HG03139 (cell line): ENCODE results near the gene ITPRID1.

Experiments
- ATAC-seq: cut with Tn5 transposase; IDR thresholded peaks from one replicate; pipeline ENCODE4 v1.9.1; 2021; ENCODE audit not compliant: unreplicated experiment

The ITPRID1 gene

GRCh38 chr7:31633467-31633866 is 119.6 kb downstream of the ITPRID1 start:
- no peak for ATAC-seq

- ATAC-seq: no peak
These were observed 120.1 kb downstream of the ITPRID1 start for GRCh38 chr7:31633894-31634494.

- no peak for ATAC-seq
These were observed 126.5 kb downstream of the ITPRID1 start for GRCh38 chr7:31640381-31640780.

- no peak for ATAC-seq
These were observed 128.8 kb downstream of the ITPRID1 start for GRCh38 chr7:31642681-31643115.

- ATAC-seq: no peak
These were observed 133.1 kb downstream of the ITPRID1 start for GRCh38 chr7:31646942-31647341.

- no peak for ATAC-seq
These were observed 133.6 kb downstream of the ITPRID1 start for GRCh38 chr7:31647511-31647910.

GRCh38 chr7:31648288-31648687 is 134.4 kb downstream of the ITPRID1 start:
- no peak for ATAC-seq

- ATAC-seq: no peak
These were observed 135.0 kb downstream of the ITPRID1 start for GRCh38 chr7:31648880-31649279.

GRCh38 chr7:31651234-31652062 is 137.6 kb downstream of the ITPRID1 start:
- ATAC-seq: no peak

GRCh38 chr7:31652063-31652326 is 138.1 kb downstream of the ITPRID1 start:
- no peak for ATAC-seq

GRCh38 chr7:31663072-31663471 is 149.2 kb downstream of the ITPRID1 start:
- ATAC-seq: no peak

GRCh38 chr7:31664890-31665289 is 151.0 kb downstream of the ITPRID1 start:
- ATAC-seq: no peak

- ATAC-seq: no peak
These were observed 151.7 kb downstream of the ITPRID1 start for GRCh38 chr7:31665546-31665945.

- ATAC-seq: no peak
These were observed 155.6 kb downstream of the ITPRID1 start for GRCh38 chr7:31669461-31669860.

- ATAC-seq: no peak
These were observed 165.8 kb downstream of the ITPRID1 start for GRCh38 chr7:31679574-31680305.

GRCh38 chr7:31683445-31684225 is 169.7 kb downstream of the ITPRID1 start:
- no peak for ATAC-seq

GRCh38 chr7:31687024-31687748 is 173.3 kb downstream of the ITPRID1 start, which contains the start of gene PPP1R17:
Gene PPP1R17 (plus strand): TSS chr7:31687215. CDS start chr7:31692442, 5,227 bp downstream.
- ATAC-seq: no peak

- ATAC-seq: peak; percentile 96
These were observed 174.5 kb downstream of the ITPRID1 start for GRCh38 chr7:31688372-31688771.

- no peak for ATAC-seq
These were observed 175.1 kb downstream of the ITPRID1 start for GRCh38 chr7:31688996-31689395.

- no peak for ATAC-seq
These were observed 177.0 kb downstream of the ITPRID1 start for GRCh38 chr7:31690935-31691334.
